HEK293 (cell line): ENCODE measurements around the gene EIF1AX.

Experiments used
- KLF8 ChIP-seq: fragments of 450-650 bp; formaldehyde crosslinking; IDR thresholded peaks from 2 replicates; pipeline ENCODE4 v1.5.1; 2016; ENCODE audit warnings: missing biosample characterization, missing genetic modification characterization
- OVOL3 ChIP-seq: fragments of 450-650 bp; formaldehyde crosslinking; IDR thresholded peaks from 2 replicates; pipeline ENCODE4 v1.5.1; 2016; ENCODE audit warnings: missing biosample characterization, missing genetic modification characterization
- SCRT2 ChIP-seq: fragments of 450-650 bp; formaldehyde crosslinking; IDR thresholded peaks from 2 replicates; pipeline ENCODE4 v1.5.1; 2016; ENCODE audit warnings: missing biosample characterization, missing genetic modification characterization
- SP3 ChIP-seq: fragments of 450-650 bp; formaldehyde crosslinking; IDR thresholded peaks from 2 replicates; pipeline ENCODE4 v1.5.1; 2016; ENCODE audit warnings: missing biosample characterization, missing genetic modification characterization
- SP7 ChIP-seq: fragments of 450-650 bp; formaldehyde crosslinking; IDR thresholded peaks from 2 replicates; pipeline ENCODE4 v1.5.1; 2016; ENCODE audit warnings: missing biosample characterization, missing genetic modification characterization
- WT1 ChIP-seq: fragments of 450-650 bp; formaldehyde crosslinking; IDR thresholded peaks from 2 replicates; pipeline ENCODE4 v1.5.1; 2016; ENCODE audit warnings: missing biosample characterization, missing genetic modification characterization
- ZBTB21 ChIP-seq: fragments of 450-650 bp; formaldehyde crosslinking; IDR thresholded peaks from 2 replicates; pipeline ENCODE4 v1.5.1; 2017; ENCODE audit warnings: missing biosample characterization, missing genetic modification characterization
- ZBTB7A ChIP-seq: fragments of 450-650 bp; formaldehyde crosslinking; IDR thresholded peaks from 2 replicates; pipeline ENCODE4 v1.5.1; 2016; ENCODE audit warnings: low read depth, missing biosample characterization, missing genetic modification characterization
- ZBTB8A ChIP-seq: fragments of 450-650 bp; formaldehyde crosslinking; IDR thresholded peaks from 2 replicates; pipeline ENCODE4 v1.5.1; 2016; ENCODE audit warnings: missing biosample characterization, missing genetic modification characterization
- ZEB2 ChIP-seq: fragments of 450-650 bp; formaldehyde crosslinking; IDR thresholded peaks from 2 replicates; pipeline ENCODE4 v1.5.1; 2016; ENCODE audit warnings: missing biosample characterization, missing genetic modification characterization
- ZNF112 ChIP-seq: fragments of 450-650 bp; formaldehyde crosslinking; IDR thresholded peaks from 2 replicates; pipeline ENCODE4 v1.5.0; 2017; ENCODE audit warnings: missing biosample characterization, missing genetic modification characterization
- ZNF114 ChIP-seq: fragments of 450-650 bp; formaldehyde crosslinking; IDR thresholded peaks from 2 replicates; pipeline ENCODE4 v1.5.0; 2017; ENCODE audit warnings: missing biosample characterization, missing genetic modification characterization
- ZNF174 ChIP-seq: fragments of 450-650 bp; formaldehyde crosslinking; IDR thresholded peaks from 2 replicates; pipeline ENCODE4 v1.5.0; 2017; ENCODE audit warnings: missing biosample characterization, mild to moderate bottlenecking, missing genetic modification characterization
- ZNF266 ChIP-seq: fragments of 450-650 bp; formaldehyde crosslinking; IDR thresholded peaks from 2 replicates; pipeline ENCODE4 v1.5.1; 2016; ENCODE audit warnings: missing biosample characterization, missing genetic modification characterization, low read depth
- ZNF324 ChIP-seq: fragments of 450-650 bp; formaldehyde crosslinking; IDR thresholded peaks from 2 replicates; pipeline ENCODE4 v1.5.1; 2016; ENCODE audit warnings: missing biosample characterization, missing genetic modification characterization
- ZNF366 ChIP-seq: fragments of 450-650 bp; formaldehyde crosslinking; conservative IDR thresholded peaks from 2 replicates; pipeline ENCODE4 v1.5.1; 2016; ENCODE audit warnings: missing biosample characterization, missing genetic modification characterization
- ZNF433 ChIP-seq: fragments of 450-650 bp; formaldehyde crosslinking; IDR thresholded peaks from 2 replicates; pipeline ENCODE4 v1.5.1; 2016; ENCODE audit warnings: missing biosample characterization, missing genetic modification characterization, low read depth
- ZNF514 ChIP-seq: fragments of 450-650 bp; formaldehyde crosslinking; IDR thresholded peaks from 2 replicates; pipeline ENCODE4 v1.5.1; 2016; ENCODE audit warnings: missing biosample characterization, missing genetic modification characterization
- ZNF571 ChIP-seq: fragments of 450-650 bp; formaldehyde crosslinking; IDR thresholded peaks from 2 replicates; pipeline ENCODE4 v1.5.0; 2017; ENCODE audit warnings: missing biosample characterization, missing genetic modification characterization
- ZNF785 ChIP-seq: fragments of 450-650 bp; formaldehyde crosslinking; IDR thresholded peaks from 2 replicates; pipeline ENCODE4 v1.5.1; 2016; ENCODE audit warnings: missing biosample characterization, missing genetic modification characterization
- ZNF791 ChIP-seq: fragments of 450-650 bp; formaldehyde crosslinking; IDR thresholded peaks from 2 replicates; pipeline ENCODE4 v1.5.1; 2016; ENCODE audit warnings: missing biosample characterization, missing genetic modification characterization
- ZNF830 ChIP-seq: fragments of 450-650 bp; IDR thresholded peaks from 2 replicates; pipeline ENCODE4 v1.5.0; 2018; ENCODE audit warnings: missing biosample characterization, missing genetic modification characterization, low read depth, mild to moderate bottlenecking, moderate library complexity
- ZNF843 ChIP-seq: fragments of 450-650 bp; formaldehyde crosslinking; IDR thresholded peaks from 2 replicates; pipeline ENCODE4 v1.5.1; 2016; ENCODE audit warnings: missing biosample characterization, missing genetic modification characterization
- ZXDB ChIP-seq: fragments of 450-650 bp; formaldehyde crosslinking; IDR thresholded peaks from 2 replicates; pipeline ENCODE4 v1.5.1; 2016; ENCODE audit warnings: missing biosample characterization, missing genetic modification characterization
- TF ChIP-seq, protein P1 (sequence below): fragments of 450-650 bp; formaldehyde crosslinking; IDR thresholded peaks from 2 replicates; pipeline ENCODE4 v1.5.1; 2016; ENCODE audit warnings: missing biosample characterization, missing genetic modification characterization
- TF ChIP-seq, protein P2 (sequence below): fragments of 450-650 bp; formaldehyde crosslinking; IDR thresholded peaks from 2 replicates; pipeline ENCODE4 v1.5.1; 2016; ENCODE audit warnings: missing biosample characterization, missing genetic modification characterization
- TF ChIP-seq, protein P3 (sequence below): fragments of 450-650 bp; formaldehyde crosslinking; IDR thresholded peaks from 2 replicates; pipeline ENCODE4 v1.5.1; 2016; ENCODE audit warnings: missing biosample characterization, missing genetic modification characterization
- TF ChIP-seq, protein P4 (sequence below): fragments of 450-650 bp; formaldehyde crosslinking; IDR thresholded peaks from 2 replicates; pipeline ENCODE4 v1.5.1; 2016; ENCODE audit warnings: missing biosample characterization, missing genetic modification characterization
- TF ChIP-seq, protein P5 (sequence below): fragments of 450-650 bp; formaldehyde crosslinking; IDR thresholded peaks from 2 replicates; pipeline ENCODE4 v1.5.1; 2016; ENCODE audit warnings: missing biosample characterization, missing genetic modification characterization

Gene EIF1AX

DNA sequence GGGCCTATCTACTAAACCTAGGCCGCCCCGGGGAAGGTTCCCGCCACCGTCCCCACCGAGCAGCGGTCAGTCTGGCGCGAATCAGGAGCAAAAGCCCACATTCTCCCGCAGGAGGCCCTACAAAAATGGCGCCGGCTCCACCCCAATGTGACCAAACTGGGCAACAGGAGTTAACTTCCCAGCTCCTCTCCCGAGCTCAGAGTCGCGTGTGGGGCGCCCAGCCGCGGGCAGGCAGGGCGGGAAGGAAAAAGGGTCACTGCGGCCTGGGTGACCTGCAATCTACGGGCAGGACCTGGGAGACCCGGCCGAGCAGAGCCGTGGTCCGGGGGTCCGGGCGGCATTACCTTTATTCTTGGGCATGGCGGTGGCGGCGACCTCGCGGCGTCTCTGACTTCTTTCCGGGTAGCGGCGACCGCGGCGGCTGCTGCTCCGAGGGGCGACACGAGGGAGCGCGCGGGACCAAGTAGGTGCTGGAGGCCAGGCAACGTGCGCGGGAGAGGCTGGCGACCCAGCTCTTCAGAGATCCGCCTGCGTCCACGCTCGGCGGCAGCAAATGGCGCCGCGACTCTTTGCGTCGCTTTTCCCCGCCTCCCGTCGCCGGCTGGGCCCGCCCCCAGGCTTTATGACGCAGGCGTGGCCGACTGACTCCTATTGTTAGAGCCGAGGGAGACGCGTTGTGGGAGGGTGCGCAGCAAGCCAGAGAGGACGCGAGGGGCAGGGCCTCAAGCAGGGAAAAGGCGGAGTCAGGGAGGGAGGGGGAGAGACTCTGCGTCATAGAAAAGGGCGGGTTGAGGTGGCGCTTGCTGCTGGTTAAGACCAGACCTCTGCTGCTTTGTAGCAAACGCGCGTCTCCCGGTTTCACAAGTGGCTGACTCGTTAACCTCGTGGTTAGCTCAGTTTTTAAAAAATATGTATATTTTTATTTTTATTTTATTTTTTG is at the start of gene EIF1AX (continued):
- TF ChIP-seq ZNF114 (tag by site-specific recombination) (no peak), KLF8 (tag by site-specific recombination) (peak; percentile 74), ZNF785 (tag by site-specific recombination) (no peak), ZNF830 (tag by site-specific recombination) (no peak), SCRT2 (tag by site-specific recombination) (peak; percentile 88), ZEB2 (tag by site-specific recombination) (0 out of 2 replicates have a peak, but pooled peaks have one; percentile 40), ZBTB21 (tag by site-specific recombination) (peak; percentile 95), ZXDB (tag by site-specific recombination) (0 out of 2 replicates have a peak, but pooled peaks have one; percentile 7), ZBTB8A (tag by site-specific recombination) (peak; percentile 25; the same call in 1 of the 2 replicates), ZNF843 (tag by site-specific recombination) (peak; percentile 64; the same call in 1 of the 2 replicates), ZNF266 (no peak), ZNF791 (tag by site-specific recombination) (no peak), ZNF571 (tag by site-specific recombination) (no peak), SP7 (tag by site-specific recombination) (peak; percentile 50; the same call in 1 of the 2 replicates), ZNF366 (no peak), WT1 (tag by site-specific recombination) (no peak), ZNF324 (tag by site-specific recombination) (0 out of 2 replicates have a peak, but pooled peaks have one; percentile 34), ZNF174 (tag by site-specific recombination) (no peak), ZNF514 (no peak), ZNF112 (tag by site-specific recombination) (no peak), ZBTB7A (tag by site-specific recombination) (no peak), SP3 (peak; percentile 97), OVOL3 (no peak), ZNF433 (tag by site-specific recombination) (no peak)
- TF ChIP-seq, protein P1, sequence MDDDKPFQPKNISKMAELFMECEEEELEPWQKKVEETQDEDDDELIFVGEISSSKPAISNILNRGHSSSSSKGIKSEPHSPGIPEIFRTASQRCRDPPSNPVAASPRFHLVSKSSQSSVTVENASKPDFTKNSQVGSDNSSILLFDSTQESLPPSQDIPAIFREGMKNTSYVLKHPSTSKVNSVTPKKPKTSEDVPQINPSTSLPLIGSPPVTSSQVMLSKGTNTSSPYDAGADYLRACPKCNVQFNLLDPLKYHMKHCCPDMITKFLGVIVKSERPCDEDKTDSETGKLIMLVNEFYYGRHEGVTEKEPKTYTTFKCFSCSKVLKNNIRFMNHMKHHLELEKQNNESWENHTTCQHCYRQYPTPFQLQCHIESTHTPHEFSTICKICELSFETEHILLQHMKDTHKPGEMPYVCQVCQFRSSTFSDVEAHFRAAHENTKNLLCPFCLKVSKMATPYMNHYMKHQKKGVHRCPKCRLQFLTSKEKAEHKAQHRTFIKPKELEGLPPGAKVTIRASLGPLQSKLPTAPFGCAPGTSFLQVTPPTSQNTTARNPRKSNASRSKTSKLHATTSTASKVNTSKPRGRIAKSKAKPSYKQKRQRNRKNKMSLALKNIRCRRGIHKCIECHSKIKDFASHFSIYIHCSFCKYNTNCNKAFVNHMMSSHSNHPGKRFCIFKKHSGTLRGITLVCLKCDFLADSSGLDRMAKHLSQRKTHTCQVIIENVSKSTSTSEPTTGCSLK (tag by site-specific recombination): no peak
- TF ChIP-seq, protein P2, sequence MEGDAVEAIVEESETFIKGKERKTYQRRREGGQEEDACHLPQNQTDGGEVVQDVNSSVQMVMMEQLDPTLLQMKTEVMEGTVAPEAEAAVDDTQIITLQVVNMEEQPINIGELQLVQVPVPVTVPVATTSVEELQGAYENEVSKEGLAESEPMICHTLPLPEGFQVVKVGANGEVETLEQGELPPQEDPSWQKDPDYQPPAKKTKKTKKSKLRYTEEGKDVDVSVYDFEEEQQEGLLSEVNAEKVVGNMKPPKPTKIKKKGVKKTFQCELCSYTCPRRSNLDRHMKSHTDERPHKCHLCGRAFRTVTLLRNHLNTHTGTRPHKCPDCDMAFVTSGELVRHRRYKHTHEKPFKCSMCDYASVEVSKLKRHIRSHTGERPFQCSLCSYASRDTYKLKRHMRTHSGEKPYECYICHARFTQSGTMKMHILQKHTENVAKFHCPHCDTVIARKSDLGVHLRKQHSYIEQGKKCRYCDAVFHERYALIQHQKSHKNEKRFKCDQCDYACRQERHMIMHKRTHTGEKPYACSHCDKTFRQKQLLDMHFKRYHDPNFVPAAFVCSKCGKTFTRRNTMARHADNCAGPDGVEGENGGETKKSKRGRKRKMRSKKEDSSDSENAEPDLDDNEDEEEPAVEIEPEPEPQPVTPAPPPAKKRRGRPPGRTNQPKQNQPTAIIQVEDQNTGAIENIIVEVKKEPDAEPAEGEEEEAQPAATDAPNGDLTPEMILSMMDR (tag by site-specific recombination): no peak
- TF ChIP-seq, protein P3, sequence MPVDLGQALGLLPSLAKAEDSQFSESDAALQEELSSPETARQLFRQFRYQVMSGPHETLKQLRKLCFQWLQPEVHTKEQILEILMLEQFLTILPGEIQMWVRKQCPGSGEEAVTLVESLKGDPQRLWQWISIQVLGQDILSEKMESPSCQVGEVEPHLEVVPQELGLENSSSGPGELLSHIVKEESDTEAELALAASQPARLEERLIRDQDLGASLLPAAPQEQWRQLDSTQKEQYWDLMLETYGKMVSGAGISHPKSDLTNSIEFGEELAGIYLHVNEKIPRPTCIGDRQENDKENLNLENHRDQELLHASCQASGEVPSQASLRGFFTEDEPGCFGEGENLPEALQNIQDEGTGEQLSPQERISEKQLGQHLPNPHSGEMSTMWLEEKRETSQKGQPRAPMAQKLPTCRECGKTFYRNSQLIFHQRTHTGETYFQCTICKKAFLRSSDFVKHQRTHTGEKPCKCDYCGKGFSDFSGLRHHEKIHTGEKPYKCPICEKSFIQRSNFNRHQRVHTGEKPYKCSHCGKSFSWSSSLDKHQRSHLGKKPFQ: no peak
- TF ChIP-seq, protein P4, sequence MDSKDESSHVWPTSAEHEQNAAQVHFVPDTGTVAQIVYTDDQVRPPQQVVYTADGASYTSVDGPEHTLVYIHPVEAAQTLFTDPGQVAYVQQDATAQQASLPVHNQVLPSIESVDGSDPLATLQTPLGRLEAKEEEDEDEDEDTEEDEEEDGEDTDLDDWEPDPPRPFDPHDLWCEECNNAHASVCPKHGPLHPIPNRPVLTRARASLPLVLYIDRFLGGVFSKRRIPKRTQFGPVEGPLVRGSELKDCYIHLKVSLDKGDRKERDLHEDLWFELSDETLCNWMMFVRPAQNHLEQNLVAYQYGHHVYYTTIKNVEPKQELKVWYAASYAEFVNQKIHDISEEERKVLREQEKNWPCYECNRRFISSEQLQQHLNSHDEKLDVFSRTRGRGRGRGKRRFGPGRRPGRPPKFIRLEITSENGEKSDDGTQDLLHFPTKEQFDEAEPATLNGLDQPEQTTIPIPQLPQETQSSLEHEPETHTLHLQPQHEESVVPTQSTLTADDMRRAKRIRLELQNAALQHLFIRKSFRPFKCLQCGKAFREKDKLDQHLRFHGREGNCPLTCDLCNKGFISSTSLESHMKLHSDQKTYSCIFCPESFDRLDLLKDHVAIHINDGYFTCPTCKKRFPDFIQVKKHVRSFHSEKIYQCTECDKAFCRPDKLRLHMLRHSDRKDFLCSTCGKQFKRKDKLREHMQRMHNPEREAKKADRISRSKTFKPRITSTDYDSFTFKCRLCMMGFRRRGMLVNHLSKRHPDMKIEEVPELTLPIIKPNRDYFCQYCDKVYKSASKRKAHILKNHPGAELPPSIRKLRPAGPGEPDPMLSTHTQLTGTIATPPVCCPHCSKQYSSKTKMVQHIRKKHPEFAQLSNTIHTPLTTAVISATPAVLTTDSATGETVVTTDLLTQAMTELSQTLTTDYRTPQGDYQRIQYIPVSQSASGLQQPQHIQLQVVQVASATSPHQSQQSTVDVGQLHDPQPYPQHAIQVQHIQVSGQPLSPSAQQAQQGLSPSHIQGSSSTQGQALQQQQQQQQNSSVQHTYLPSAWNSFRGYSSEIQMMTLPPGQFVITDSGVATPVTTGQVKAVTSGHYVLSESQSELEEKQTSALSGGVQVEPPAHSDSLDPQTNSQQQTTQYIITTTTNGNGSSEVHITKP (tag by site-specific recombination): peak; percentile 59; the same call in 1 of the 2 replicates
- TF ChIP-seq, protein P5, sequence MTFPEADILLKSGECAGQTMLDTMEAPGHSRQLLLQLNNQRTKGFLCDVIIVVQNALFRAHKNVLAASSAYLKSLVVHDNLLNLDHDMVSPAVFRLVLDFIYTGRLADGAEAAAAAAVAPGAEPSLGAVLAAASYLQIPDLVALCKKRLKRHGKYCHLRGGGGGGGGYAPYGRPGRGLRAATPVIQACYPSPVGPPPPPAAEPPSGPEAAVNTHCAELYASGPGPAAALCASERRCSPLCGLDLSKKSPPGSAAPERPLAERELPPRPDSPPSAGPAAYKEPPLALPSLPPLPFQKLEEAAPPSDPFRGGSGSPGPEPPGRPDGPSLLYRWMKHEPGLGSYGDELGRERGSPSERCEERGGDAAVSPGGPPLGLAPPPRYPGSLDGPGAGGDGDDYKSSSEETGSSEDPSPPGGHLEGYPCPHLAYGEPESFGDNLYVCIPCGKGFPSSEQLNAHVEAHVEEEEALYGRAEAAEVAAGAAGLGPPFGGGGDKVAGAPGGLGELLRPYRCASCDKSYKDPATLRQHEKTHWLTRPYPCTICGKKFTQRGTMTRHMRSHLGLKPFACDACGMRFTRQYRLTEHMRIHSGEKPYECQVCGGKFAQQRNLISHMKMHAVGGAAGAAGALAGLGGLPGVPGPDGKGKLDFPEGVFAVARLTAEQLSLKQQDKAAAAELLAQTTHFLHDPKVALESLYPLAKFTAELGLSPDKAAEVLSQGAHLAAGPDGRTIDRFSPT (tag by site-specific recombination): no peak
